ENCODE results near the gene GKN2.

The GKN2 gene

DNA sequence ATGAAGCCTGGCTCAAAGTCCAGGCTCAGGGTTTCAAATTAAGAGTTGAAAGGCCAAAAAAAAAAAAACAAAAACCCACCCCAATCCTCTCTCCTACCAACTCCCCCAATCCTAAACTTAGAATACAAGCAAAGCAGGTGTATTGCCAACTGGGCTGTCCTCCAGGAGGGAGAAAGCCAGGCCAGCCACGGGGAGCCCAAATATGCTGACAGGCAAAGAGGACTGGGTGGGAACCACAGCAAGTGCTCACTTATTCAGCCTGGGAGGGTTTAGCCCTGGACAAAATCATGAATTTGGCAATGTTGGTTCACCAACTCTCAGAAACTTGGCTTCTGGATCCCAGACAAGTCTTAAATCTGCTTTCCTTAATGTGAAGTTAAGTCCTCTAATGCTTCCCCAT lies 36.5 kb downstream of the GKN2 start:
- no peak for DNase-seq (ENCODE audit: insufficient read length)
- FAIRE-seq: no peak
- TF ChIP-seq POLR2AphosphoS5 (IDR thresholded peaks at IDR 0.05; ENCODE audit: low read depth, low read length): no peak
- TF ChIP-seq TAF1 (IDR thresholded peaks at IDR 0.05; ENCODE audit: borderline replicate concordance, low read depth, low read length): no peak
- no peak for TF ChIP-seq POLR2A (IDR thresholded peaks at IDR 0.05; ENCODE audit: low read depth, low read length)

DNA sequence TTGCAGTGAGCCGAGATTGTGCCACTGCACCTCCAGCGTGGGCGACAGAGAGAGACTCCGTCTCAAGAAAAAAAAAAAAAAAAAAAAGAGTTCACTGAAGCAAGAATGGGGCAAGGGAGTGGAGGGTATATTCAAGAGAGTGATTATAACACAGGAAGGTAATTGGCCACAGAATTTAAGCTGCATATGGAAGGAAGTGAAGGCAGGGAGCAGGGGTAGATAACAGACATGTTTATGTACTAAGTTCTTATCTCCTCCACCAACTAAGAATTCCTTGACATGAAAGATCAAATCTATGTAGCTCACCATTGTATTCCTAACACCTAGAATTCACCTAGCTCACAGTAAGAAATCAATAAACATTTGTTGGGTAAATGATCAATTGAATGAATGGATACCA lies 37.3 kb downstream of the GKN2 start:
- no peak for DNase-seq (ENCODE audit: insufficient read length)
- FAIRE-seq: no peak
- TF ChIP-seq POLR2AphosphoS5 (IDR thresholded peaks at IDR 0.05; ENCODE audit: low read depth, low read length): no peak
- TF ChIP-seq TAF1 (IDR thresholded peaks at IDR 0.05; ENCODE audit: borderline replicate concordance, low read depth, low read length): no peak
- TF ChIP-seq POLR2A (IDR thresholded peaks at IDR 0.05; ENCODE audit: low read depth, low read length): no peak

DNA sequence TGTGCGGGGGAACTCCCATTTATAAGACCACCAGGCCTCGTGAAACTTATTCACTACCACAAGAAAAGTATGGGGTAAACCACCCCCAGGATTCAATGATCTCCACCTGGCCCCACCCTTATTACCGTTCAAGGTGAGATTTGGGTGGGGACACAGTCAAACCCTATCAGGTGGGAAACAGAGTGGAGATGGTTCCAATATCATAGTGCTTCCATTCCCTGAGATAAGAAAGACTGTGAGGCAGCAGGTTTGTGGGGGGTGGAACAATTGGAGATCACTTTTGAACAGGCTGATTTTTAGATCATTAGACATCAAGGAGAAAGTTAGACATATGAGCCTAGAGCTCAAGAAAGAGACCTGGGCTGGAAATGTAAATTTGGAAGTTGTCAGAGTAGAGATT lies 39.3 kb downstream of the GKN2 start:
- TF ChIP-seq POLR2AphosphoS5 (IDR thresholded peaks at IDR 0.05; ENCODE audit: low read depth, low read length) (no peak), POLR2A (IDR thresholded peaks at IDR 0.05; ENCODE audit: low read depth, low read length) (no peak), TAF1 (IDR thresholded peaks at IDR 0.05; ENCODE audit: borderline replicate concordance, low read depth, low read length) (no peak)
- FAIRE-seq (no peak), DNase-seq (ENCODE audit: insufficient read length) (no peak)

DNA sequence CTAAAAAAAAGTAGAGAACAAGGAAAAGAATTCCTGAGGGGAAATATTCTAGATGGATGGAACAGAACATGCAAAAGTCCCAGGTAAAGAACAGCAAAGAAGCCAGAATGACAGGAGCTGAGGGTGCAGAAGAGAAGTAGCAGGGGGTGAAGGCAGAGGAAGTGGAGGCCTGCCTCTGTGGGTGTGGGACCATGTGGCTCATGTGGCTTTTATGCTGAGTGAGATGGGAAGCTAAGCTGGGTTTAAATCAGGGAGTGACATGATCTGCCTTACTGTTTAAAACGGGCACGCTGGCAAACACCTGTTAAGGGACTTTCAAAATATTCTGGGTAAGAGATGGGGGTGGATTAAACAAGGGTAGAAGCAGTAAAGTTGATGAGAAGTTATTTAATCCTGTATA lies 40.0 kb downstream of the GKN2 start:
- FAIRE-seq: no peak
- TF ChIP-seq POLR2AphosphoS5 (IDR thresholded peaks at IDR 0.05; ENCODE audit: low read depth, low read length) (no peak), TAF1 (IDR thresholded peaks at IDR 0.05; ENCODE audit: borderline replicate concordance, low read depth, low read length) (no peak), POLR2A (IDR thresholded peaks at IDR 0.05; ENCODE audit: low read depth, low read length) (no peak)
- DNase-seq (ENCODE audit: insufficient read length): no peak

DNA sequence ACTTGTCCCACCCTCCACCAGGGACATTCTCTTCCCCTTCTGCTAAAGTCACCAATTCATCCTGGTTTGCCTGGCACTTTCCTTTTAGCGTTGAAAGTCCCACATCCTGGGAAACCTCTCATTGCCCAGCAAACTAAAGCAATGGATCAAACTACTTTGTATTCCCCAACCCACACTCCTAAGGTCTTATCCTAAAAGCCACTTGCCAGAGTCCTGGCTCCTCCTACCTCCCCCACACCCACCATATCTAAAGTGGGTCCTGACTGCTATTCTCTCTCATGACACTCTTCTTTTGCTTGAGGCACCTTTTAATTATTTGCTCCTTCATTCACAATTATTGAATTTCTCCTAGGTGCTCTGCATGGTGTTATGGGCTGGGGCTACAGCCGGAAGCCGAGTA lies 40.6 kb downstream of the GKN2 start:
- FAIRE-seq: no peak
- TF ChIP-seq POLR2AphosphoS5 (IDR thresholded peaks at IDR 0.05; ENCODE audit: low read depth, low read length): no peak
- TF ChIP-seq TAF1 (IDR thresholded peaks at IDR 0.05; ENCODE audit: borderline replicate concordance, low read depth, low read length): no peak
- TF ChIP-seq POLR2A (IDR thresholded peaks at IDR 0.05; ENCODE audit: low read depth, low read length): no peak
- DNase-seq (ENCODE audit: insufficient read length): no peak

DNA sequence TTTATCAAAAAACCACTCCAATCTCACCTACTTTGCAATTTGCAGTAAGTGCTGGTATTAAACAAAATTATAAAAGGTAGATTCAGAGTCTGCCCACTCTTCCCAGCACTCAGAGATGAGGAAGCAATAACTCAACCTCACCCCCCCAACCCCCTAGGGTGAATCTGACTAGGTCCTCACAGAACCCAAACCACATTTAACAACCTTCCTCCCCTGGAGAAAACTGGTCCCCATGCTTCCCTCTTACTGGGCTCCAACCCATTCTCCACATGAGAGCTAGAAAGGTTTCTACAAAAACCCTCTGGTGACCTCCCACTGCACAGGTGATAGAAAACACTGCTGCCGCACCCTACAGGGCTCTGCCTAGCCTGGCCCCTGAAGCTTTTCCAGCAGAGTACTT lies 41.0 kb downstream of the GKN2 start:
- no peak for FAIRE-seq

DNA sequence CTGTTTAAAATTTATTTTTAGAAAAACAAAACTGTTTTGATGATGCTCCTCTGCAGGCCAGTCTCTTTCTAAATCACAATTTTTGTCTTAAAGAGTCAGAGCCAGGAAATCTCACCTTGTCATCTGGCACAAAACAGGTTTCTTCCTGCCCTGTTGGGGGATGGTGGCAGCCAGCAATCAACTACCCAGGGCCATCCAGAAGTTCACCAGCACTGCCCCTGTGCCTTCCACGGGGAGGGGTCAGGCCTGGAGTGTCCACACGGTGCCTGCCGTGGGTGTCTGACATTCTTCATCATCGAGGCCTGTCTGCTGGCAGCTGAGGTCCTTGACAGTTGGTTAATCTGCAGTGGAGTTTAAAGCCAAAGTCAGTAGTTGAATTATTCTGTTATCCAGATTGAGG lies 41.4 kb downstream of the GKN2 start:
- TF ChIP-seq POLR2A (IDR thresholded peaks at IDR 0.05; ENCODE audit: low read depth, low read length): no peak
- no peak for TF ChIP-seq TAF1 (IDR thresholded peaks at IDR 0.05; ENCODE audit: borderline replicate concordance, low read depth, low read length)
- TF ChIP-seq POLR2AphosphoS5 (IDR thresholded peaks at IDR 0.05; ENCODE audit: low read depth, low read length): no peak
- DNase-seq (ENCODE audit: insufficient read length) (no peak), FAIRE-seq (no peak)

More for the DNA sequence above, 41.0 kb downstream of the GKN2 start:
- no peak for DNase-seq (ENCODE audit: insufficient read length)
- TF ChIP-seq POLR2AphosphoS5 (IDR thresholded peaks at IDR 0.05; ENCODE audit: low read depth, low read length): no peak
- no peak for TF ChIP-seq POLR2A (IDR thresholded peaks at IDR 0.05; ENCODE audit: low read depth, low read length)
- no peak for TF ChIP-seq TAF1 (IDR thresholded peaks at IDR 0.05; ENCODE audit: borderline replicate concordance, low read depth, low read length)

DNA sequence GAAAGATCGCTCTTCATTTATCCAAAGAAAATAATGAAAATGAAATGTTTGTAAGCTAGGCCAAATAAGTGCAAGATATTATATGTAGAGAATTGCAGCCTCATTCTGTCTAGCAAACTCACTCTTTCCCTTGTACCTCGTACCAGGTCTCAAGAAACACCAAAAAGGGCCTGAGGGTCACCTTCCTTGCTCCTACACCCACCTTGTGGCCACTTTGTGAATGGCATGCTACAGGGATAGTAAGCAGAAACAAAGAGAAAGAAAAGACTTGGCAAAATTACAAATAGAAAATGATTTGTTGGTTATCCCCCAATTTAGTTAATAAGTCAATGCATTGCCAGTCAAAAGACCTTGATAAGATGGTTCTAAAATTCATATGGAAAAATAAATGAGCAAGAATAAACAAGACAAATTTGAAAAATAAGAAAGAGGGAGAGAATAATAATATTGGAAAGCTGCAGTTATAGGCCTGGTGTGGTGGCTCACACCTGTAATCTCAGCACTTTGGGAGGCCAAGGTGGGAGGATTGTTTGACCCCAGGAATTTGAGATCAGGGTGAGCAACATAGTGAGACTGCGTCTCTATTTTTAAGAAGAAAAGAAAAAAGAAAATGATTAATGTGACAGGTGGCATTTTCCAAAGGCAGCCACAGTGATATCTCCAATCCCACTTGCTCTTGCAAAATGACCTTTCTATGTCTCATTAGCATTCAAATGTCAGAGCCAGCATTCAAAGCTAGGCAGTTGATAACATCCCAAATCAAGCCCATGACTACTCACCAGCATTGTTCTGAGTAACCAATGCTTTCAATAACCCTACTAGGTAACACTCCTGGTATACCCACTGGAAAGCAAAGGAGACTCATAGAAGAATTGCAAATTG lies 42.7 kb downstream of the GKN2 start:
- TF ChIP-seq TAF1 (IDR thresholded peaks at IDR 0.05; ENCODE audit: borderline replicate concordance, low read depth, low read length): no peak
- TF ChIP-seq POLR2A (IDR thresholded peaks at IDR 0.05; ENCODE audit: low read depth, low read length): no peak
- no peak for TF ChIP-seq POLR2AphosphoS5 (IDR thresholded peaks at IDR 0.05; ENCODE audit: low read depth, low read length)
- FAIRE-seq (peak; percentile 44), DNase-seq (ENCODE audit: insufficient read length) (peak; percentile 27)

DNA sequence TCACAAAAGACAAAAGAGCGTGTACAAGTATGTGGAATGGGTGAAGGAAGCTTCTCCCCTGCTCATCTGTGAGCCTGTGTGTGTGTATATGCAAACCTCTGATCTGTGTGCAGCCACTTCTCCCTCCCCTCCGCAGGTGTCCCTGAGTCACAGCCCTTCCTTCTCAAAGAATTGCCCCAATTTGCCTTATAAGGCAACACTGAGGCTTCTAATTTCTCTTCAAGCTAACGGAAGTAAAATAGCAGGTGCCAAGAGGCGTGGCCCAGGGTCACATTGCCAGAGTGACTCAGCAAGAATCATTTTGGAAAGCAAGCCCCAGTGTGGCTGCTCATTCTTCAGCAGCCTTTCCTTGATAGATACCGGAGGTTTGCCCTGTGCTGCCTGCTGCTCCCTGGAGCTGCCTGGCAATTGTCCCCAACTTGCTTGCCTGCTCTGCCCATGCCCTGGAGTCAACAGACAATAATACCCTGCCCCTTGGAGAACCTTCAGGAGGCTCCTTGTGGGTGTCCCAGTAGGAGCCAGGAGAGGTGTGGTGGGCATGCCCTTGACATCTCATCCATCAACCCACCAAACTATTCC lies 44.2 kb downstream of the GKN2 start:
- TF ChIP-seq POLR2AphosphoS5 (IDR thresholded peaks at IDR 0.05; ENCODE audit: low read depth, low read length): peak; percentile 93
- peak; percentile 84; the same call in 1 of the 2 replicates for TF ChIP-seq POLR2A (IDR thresholded peaks at IDR 0.05; ENCODE audit: low read depth, low read length)
- peak; percentile 94 for TF ChIP-seq TAF1 (IDR thresholded peaks at IDR 0.05; ENCODE audit: borderline replicate concordance, low read depth, low read length)
- FAIRE-seq: peak; percentile 98
- peak; percentile 50 for DNase-seq (ENCODE audit: insufficient read length)

DNA sequence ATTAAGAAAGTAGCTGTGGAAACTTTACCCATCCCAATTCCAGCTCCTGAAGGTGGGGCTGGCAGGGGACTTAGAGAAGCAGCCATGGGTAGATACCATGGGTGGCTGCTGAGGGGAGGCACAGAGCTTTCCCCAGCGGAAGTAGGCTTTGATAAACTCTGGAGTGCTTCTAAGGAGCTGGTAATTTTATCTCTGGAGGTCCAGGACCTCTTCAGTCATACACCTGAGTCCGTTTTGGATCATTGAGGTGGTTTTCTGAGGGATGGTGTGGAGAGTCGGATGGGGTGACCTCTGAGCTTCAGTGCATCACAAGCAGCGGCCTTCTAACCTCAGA lies 44.8 kb downstream of the GKN2 start:
- DNase-seq (ENCODE audit: insufficient read length): no peak
- peak; percentile 2; the same call in 1 of the 2 replicates for TF ChIP-seq POLR2AphosphoS5 (IDR thresholded peaks at IDR 0.05; ENCODE audit: low read depth, low read length)
- TF ChIP-seq TAF1 (IDR thresholded peaks at IDR 0.05; ENCODE audit: borderline replicate concordance, low read depth, low read length): no peak
- FAIRE-seq: no peak

DNA sequence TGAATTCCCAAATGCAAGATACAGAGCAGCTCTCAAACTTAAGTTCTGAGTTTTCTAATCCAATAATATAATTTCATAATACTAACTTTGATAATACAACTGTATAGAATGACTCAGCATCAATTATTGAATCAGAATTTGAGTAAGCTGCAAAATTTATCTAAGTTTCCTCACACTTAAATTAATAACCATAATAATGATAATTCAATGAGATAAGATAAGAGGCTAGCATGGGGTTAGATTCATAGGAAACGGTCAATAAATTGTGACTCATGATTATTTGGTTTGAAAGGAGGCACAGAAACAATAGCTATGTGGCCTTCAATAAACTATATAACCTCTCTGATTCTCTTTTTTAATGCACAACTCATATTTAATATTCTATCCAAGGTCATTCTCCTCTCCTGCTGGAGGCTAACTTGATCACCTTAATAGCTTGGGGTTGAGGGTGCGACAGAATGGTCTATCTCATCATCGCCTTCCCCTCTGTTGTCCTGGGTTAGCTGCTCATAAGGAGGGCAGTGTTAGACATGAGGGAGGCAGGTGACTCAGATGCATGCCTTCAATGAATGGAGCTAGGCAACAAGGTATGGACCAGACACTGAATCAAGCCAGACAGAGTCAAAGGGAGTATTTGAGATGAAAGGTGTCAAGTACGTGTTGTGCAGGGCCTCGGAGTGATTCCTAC lies 45.3 kb downstream of the GKN2 start:
- TF ChIP-seq POLR2A (IDR thresholded peaks at IDR 0.05; ENCODE audit: low read depth, low read length) (no peak), POLR2AphosphoS5 (IDR thresholded peaks at IDR 0.05; ENCODE audit: low read depth, low read length) (no peak)
- FAIRE-seq (no peak), DNase-seq (ENCODE audit: insufficient read length) (no peak)

DNA sequence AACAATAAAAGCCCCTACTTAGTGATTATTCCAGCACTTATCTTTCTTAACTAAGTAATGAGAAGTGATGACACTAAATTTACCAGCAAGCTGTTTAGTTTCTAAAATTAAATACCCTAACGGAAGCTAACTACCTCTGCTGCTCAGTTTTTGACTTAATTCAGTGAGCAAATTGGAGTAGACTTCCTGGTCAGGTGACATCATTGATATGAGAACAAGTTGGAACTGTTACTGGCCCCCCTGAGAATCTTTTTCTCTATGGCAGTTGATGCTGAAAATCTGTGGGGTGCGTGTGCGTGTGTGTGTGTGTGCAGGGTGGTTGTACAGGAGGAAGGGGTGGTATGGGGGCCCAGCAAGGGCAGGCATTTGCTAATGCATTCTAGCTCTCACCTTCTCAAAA lies 46.0 kb downstream of the GKN2 start:
- TF ChIP-seq TAF1 (IDR thresholded peaks at IDR 0.05; ENCODE audit: borderline replicate concordance, low read depth, low read length) (no peak), POLR2A (IDR thresholded peaks at IDR 0.05; ENCODE audit: low read depth, low read length) (no peak), POLR2AphosphoS5 (IDR thresholded peaks at IDR 0.05; ENCODE audit: low read depth, low read length) (no peak)
- DNase-seq (ENCODE audit: insufficient read length) (no peak), FAIRE-seq (no peak)
